Measurements from ENCODE around the gene ZNF177. TPM values are rescaled to one million over a fixed set of nuclear protein-coding genes. Genes with fewer than 3 reads are reported as not detected.

ZNF177 gene
- total and polyA plus RNA-seq, 7 donors: 1.2 to 5.5 (median 3.0) TPM; not detected in 2

DNA sequence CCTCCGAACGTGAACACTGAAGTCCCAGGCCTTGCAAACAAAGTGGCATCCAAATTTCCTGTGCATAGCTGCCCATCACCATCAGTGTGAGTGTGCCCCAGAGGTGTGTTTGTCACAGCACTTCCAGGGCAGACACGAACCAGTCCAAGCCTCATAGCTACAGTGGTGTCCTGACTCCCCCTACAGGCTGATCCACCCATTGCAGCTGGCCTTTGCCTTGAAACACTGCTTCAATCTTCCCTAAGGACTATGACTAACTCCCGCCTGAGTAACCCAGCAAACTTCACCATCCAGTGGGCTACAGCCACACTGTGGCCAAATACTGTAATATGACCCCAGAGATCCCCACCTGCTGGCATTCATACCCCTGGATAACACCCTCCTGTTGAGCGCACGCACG is 68.7 kb downstream of the ZNF177 start:
- peaks cover 0 to 69% (median 19%) of the 10 kb centered on the region in 4 donors for H3K36me3 ChIP-seq
- WGBS, 2 donors: 92 to 96% methylated on average over 7 of the region's 7 CpGs
- TF ChIP-seq, protein P1, sequence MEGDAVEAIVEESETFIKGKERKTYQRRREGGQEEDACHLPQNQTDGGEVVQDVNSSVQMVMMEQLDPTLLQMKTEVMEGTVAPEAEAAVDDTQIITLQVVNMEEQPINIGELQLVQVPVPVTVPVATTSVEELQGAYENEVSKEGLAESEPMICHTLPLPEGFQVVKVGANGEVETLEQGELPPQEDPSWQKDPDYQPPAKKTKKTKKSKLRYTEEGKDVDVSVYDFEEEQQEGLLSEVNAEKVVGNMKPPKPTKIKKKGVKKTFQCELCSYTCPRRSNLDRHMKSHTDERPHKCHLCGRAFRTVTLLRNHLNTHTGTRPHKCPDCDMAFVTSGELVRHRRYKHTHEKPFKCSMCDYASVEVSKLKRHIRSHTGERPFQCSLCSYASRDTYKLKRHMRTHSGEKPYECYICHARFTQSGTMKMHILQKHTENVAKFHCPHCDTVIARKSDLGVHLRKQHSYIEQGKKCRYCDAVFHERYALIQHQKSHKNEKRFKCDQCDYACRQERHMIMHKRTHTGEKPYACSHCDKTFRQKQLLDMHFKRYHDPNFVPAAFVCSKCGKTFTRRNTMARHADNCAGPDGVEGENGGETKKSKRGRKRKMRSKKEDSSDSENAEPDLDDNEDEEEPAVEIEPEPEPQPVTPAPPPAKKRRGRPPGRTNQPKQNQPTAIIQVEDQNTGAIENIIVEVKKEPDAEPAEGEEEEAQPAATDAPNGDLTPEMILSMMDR (IDR thresholded peaks at IDR 0.05): peak in 2 of 4 experiments; percentile 7 to 45
- TF ChIP-seq EP300 (IDR thresholded peaks at IDR 0.05): no peak

More for the DNA sequence above, 68.7 kb downstream of the ZNF177 start:
- Histone ChIP-seq H3K9me3 (peaks cover 0 to 3% (median 0%) of the 10 kb centered on the region in 4 donors), H3K27me3 (no peaks in the 10 kb centered on the region), H3K4me1 (peaks cover 0 to 19% (median 18%) of the 10 kb centered on the region in 4 donors), H3K4me3 (no peak overlapping the region), H3K27ac (no peak overlapping the region)
- intact Hi-C loops (cut with DNase I): loop anchor here (10.0 kb wide), 1 partner anchor 383 kb away; the partner anchor contains the start of gene FBXL12
- no peak for DNase-seq

Other genes starting within 250 kb of the ZNF177 start
- not detected for gene OR7G1, start 247.2 kb upstream of the ZNF177 start, total RNA-seq
- not detected for gene OR7G1, start 247.2 kb upstream of the ZNF177 start, polyA plus RNA-seq
- gene OR7G3, start 236.1 kb upstream of the ZNF177 start, total RNA-seq: not detected
- not detected for gene OR7G3, start 236.1 kb upstream of the ZNF177 start, polyA plus RNA-seq
- gene ZNF317, start 222.6 kb upstream of the ZNF177 start, total RNA-seq: 10 to 100 TPM; 11.4 to 20.8 (median 17.4) TPM
- gene ZNF317, start 222.6 kb upstream of the ZNF177 start, polyA plus RNA-seq: 10 to 100 TPM; 12.6 to 24.5 (median 16.3) TPM
- not detected for gene OR7D2, start 184.0 kb upstream of the ZNF177 start, total RNA-seq
- gene OR7D2, start 184.0 kb upstream of the ZNF177 start, polyA plus RNA-seq: under 1 TPM in 1 of 3 donors, not detected in 2; 0.01 TPM
- gene OR7D4, start 143.4 kb upstream of the ZNF177 start, total RNA-seq: not detected
- not detected for gene OR7D4, start 143.4 kb upstream of the ZNF177 start, polyA plus RNA-seq
- not detected for gene OR7E24, start 112.1 kb upstream of the ZNF177 start, total RNA-seq
- gene OR7E24, start 112.1 kb upstream of the ZNF177 start, polyA plus RNA-seq: not detected
- gene ZNF699, start 53.2 kb upstream of the ZNF177 start, total RNA-seq: 10 to 100 TPM in 2 of 4 donors, 1 to 10 TPM in 2; 3.1 to 23.7 (median 11.9) TPM
- gene ZNF699, start 53.2 kb upstream of the ZNF177 start, polyA plus RNA-seq: 1 to 10 TPM in 1 of 3 donors, under 1 TPM in 2; 0.46 to 2.8 (median 0.60) TPM
- 10 to 100 TPM; 16.5 to 45.7 (median 23.9) TPM for gene ZNF559, start 38.8 kb upstream of the ZNF177 start, total RNA-seq
- 1 to 10 TPM; 3.7 to 9.1 (median 4.8) TPM for gene ZNF559, start 38.8 kb upstream of the ZNF177 start, polyA plus RNA-seq
- gene ZNF266, start 72.6 kb downstream of the ZNF177 start, total RNA-seq: 10 to 100 TPM; 15.7 to 32.7 (median 21.6) TPM
- gene ZNF266, start 72.6 kb downstream of the ZNF177 start, polyA plus RNA-seq: 10 to 100 TPM in 1 of 3 donors, 1 to 10 TPM in 2; 3.7 to 24.9 (median 6.6) TPM
- gene ZNF560, start 135.6 kb downstream of the ZNF177 start, total RNA-seq: not detected
- gene ZNF560, start 135.6 kb downstream of the ZNF177 start, polyA plus RNA-seq: not detected
- gene ZNF426, start 175.6 kb downstream of the ZNF177 start, total RNA-seq: 10 to 100 TPM; 11.4 to 18.1 (median 12.7) TPM
- 1 to 10 TPM; 1.2 to 4.1 (median 2.1) TPM for gene ZNF426, start 175.6 kb downstream of the ZNF177 start, polyA plus RNA-seq
- 10 to 100 TPM; 18.3 to 28.6 (median 23.7) TPM for gene ZNF121, start 221.5 kb downstream of the ZNF177 start, total RNA-seq
- gene ZNF121, start 221.5 kb downstream of the ZNF177 start, polyA plus RNA-seq: 1 to 10 TPM; 1.2 to 8.0 (median 1.4) TPM

All from sigmoid colon (tissue), 7 donors.